Loucy (cell line): ENCODE results near the gene DUSP16.
A peak's percentile ranks its signal among the peaks of the same experiment; 100 is the strongest.
"Not testable (repeated sequence)": the region's sequence is repeated elsewhere in the genome, so short reads cannot be mapped to it uniquely, and the experiment has no call there.

Source experiments
- H2AFZ ChIP-seq: fragments of 200-600 bp; sonication (generic); 2 replicates; pipeline ENCODE4 v1.6.0; 2016; ENCODE audit warnings: antibody characterized with exemption, mild to moderate bottlenecking, low read length, moderate library complexity
- H3F3A ChIP-seq: fragments of 200-600 bp; 2 replicates; pipeline ENCODE4 v1.6.0; 2016; ENCODE audit warnings: antibody characterized with exemption, low read depth, mild to moderate bottlenecking
- H3K27me3 ChIP-seq: fragments of 200-600 bp; sonication (generic); 2 replicates; pipeline ENCODE4 v1.6.1; 2014; ENCODE audit warnings: low read length, mild to moderate bottlenecking; ENCODE audit not compliant: insufficient read depth, poor library complexity, severe bottlenecking
- H3K36me3 ChIP-seq: fragments of 200-600 bp; sonication (generic); 2 replicates; pipeline ENCODE4 v1.6.1; 2016; ENCODE audit warnings: low read length; ENCODE audit not compliant: insufficient read depth
- H3K4me1 ChIP-seq: fragments of 200-600 bp; sonication (generic); 2 replicates; pipeline ENCODE4 v1.5.1; 2014; ENCODE audit warnings: low read length, mild to moderate bottlenecking; ENCODE audit not compliant: insufficient read depth, poor library complexity, severe bottlenecking
- H3K4me2 ChIP-seq: fragments of 200-600 bp; sonication (generic); 2 replicates; pipeline ENCODE4 v1.6.0; 2014; ENCODE audit warnings: antibody characterized with exemption, low read length, low read depth, mild to moderate bottlenecking; ENCODE audit not compliant: poor library complexity, severe bottlenecking
- H3K4me3 ChIP-seq: fragments of 200-600 bp; sonication (generic); 2 replicates; pipeline ENCODE4 v1.5.1; 2014; ENCODE audit warnings: low read length, mild to moderate bottlenecking, mixed read lengths; ENCODE audit not compliant: poor library complexity, severe bottlenecking
- H3K79me2 ChIP-seq: fragments of 200-600 bp; sonication (generic); 2 replicates; pipeline ENCODE4 v1.6.1; 2014; ENCODE audit warnings: low read length; ENCODE audit not compliant: insufficient read depth
- H3K9ac ChIP-seq: fragments of 200-600 bp; sonication (generic); 2 replicates; pipeline ENCODE4 v1.6.0; 2014; ENCODE audit warnings: mild to moderate bottlenecking, low read depth, low read length, moderate library complexity; ENCODE audit not compliant: poor library complexity, severe bottlenecking
- H3K9me2 ChIP-seq: fragments of 200-600 bp; sonication (generic); replicated peaks from 2 replicates; pipeline ENCODE4 v1.6.1; 2016; ENCODE audit warnings: low read depth, low read length, mixed read lengths
- H3K9me3 ChIP-seq: fragments of 200-600 bp; sonication (generic); 2 replicates; pipeline ENCODE4 v1.6.1; 2014; ENCODE audit warnings: mild to moderate bottlenecking, antibody characterized with exemption, low read length, low read depth; ENCODE audit not compliant: insufficient read depth
- H4K20me1 ChIP-seq: fragments of 200-600 bp; sonication (generic); 2 replicates; pipeline ENCODE4 v1.6.0; 2014; ENCODE audit warnings: antibody characterized with exemption, low read length, mild to moderate bottlenecking; ENCODE audit not compliant: insufficient read depth, poor library complexity, severe bottlenecking
- EZH2phosphoT487 ChIP-seq: fragments of 200-600 bp; IDR thresholded peaks from 2 replicates; pipeline ENCODE4 v1.6.1; 2018; ENCODE audit warnings: antibody characterized with exemption, mild to moderate bottlenecking, moderate library complexity, borderline replicate concordance
- TF ChIP-seq, protein P1 (sequence below): fragments of 200-600 bp; sonication (generic); conservative IDR thresholded peaks from 2 replicates; pipeline ENCODE4 v1.5.1; 2014; ENCODE audit warnings: mild to moderate bottlenecking, antibody characterized with exemption, low read length

DUSP16 gene

GRCh38 chr12:12572659-12573058, 10.0 kb upstream of the DUSP16 start:
- H3K4me2 ChIP-seq = no peak overlapping the region
- no peaks in the 10 kb centered on the region for H4K20me1 ChIP-seq
- H3K4me3 ChIP-seq = no peak overlapping the region
- H3K27me3 ChIP-seq = no peaks in the 10 kb centered on the region
- H3K9me3 ChIP-seq = no peaks in the 10 kb centered on the region
- TF ChIP-seq, protein P1, sequence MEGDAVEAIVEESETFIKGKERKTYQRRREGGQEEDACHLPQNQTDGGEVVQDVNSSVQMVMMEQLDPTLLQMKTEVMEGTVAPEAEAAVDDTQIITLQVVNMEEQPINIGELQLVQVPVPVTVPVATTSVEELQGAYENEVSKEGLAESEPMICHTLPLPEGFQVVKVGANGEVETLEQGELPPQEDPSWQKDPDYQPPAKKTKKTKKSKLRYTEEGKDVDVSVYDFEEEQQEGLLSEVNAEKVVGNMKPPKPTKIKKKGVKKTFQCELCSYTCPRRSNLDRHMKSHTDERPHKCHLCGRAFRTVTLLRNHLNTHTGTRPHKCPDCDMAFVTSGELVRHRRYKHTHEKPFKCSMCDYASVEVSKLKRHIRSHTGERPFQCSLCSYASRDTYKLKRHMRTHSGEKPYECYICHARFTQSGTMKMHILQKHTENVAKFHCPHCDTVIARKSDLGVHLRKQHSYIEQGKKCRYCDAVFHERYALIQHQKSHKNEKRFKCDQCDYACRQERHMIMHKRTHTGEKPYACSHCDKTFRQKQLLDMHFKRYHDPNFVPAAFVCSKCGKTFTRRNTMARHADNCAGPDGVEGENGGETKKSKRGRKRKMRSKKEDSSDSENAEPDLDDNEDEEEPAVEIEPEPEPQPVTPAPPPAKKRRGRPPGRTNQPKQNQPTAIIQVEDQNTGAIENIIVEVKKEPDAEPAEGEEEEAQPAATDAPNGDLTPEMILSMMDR = no peak
- TF ChIP-seq EZH2phosphoT487 = no peak
- no peaks in the 10 kb centered on the region for H3F3A ChIP-seq
- H3K36me3 ChIP-seq = no peaks in the 10 kb centered on the region
- H3K79me2 ChIP-seq = no peaks in the 10 kb centered on the region
- H2AFZ ChIP-seq = no peak overlapping the region
- no peak overlapping the region for H3K9ac ChIP-seq
- H3K4me1 ChIP-seq = no peaks in the 10 kb centered on the region
- H3K9me2 ChIP-seq = no peaks in the 10 kb centered on the region

DNA sequence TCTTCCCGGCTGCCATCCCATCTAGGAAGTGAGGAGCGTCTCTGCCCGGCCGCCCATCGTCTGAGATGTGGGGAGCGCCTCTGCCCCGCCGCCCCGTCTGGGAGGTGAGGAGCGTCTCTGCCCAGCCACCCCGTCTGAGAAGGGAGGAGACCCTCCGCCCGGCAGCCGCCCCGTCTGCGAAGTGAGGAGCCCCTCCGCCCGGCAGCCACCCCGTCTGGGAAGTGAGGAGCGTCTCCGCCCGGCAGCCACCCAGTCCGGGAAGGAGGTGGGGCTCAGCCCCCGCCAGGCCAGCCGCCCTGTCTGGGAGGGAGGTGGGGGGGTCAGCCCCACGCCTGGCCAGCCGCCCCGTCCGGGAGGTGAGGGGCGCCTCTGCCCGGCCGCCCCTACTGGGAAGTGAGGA, 3.3 kb upstream of the DUSP16 start:
- H3K4me2 ChIP-seq, H2AFZ ChIP-seq, H3K4me1 ChIP-seq: not testable (repeated sequence)

GRCh38 chr12:12564911-12565310, 2.2 kb upstream of the DUSP16 start:
- Histone ChIP-seq H3K27me3 (no peaks in the 10 kb centered on the region), H3K4me3 (no peak overlapping the region), H3K36me3 (no peaks in the 10 kb centered on the region), H3K4me1 (peaks cover 9% of the 10 kb centered on the region), H4K20me1 (no peaks in the 10 kb centered on the region), H3K79me2 (no peaks in the 10 kb centered on the region), H2AFZ (no peak overlapping the region), H3K9me2 (no peaks in the 10 kb centered on the region), H3K9ac (no peak overlapping the region), H3K4me2 (no peak overlapping the region), H3F3A (peaks cover 10% of the 10 kb centered on the region; the same call in 1 of the 2 replicates), H3K9me3 (no peaks in the 10 kb centered on the region)
- TF ChIP-seq, protein P1 = no peak
- TF ChIP-seq EZH2phosphoT487 = no peak

More for the DNA sequence above, 3.3 kb upstream of the DUSP16 start:
- H3F3A ChIP-seq = peaks cover 10% of the 10 kb centered on the region; the same call in 1 of the 2 replicates
- H3K9me3 ChIP-seq, H3K4me3 ChIP-seq, H3K27me3 ChIP-seq, H3K36me3 ChIP-seq, H4K20me1 ChIP-seq, H3K79me2 ChIP-seq, H3K9me2 ChIP-seq, H3K9ac ChIP-seq: not testable (repeated sequence)

DNA sequence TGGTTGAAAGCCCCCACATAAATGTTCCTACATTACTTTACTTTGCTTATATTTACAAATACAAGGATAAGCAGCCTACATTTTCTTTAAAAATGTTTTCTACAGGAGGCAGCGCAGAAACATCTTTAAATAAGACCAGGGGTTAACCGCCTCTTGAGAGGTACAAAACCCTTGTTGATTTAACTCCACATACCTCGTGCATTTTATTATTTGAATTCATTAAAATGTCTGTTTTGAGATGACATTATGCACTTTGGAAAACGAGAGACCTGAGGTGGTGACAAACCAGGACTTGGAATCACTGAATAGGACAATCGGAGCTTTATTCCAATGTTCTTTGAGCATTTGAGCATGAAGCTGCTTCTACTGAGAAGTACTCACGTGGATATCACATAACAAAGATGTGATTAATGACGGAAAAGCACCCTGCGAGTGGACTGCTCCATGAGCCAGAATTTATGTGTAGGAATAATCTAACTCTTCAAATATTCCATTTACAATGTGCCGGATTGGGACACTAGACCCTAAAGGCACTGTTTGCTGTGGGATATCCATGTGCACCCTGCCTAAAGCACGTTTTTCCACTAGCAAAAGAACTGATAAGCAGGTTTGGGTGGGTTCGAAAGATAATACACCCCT, 746 bp upstream of the DUSP16 start:
- H3K79me2 ChIP-seq = no peaks in the 10 kb centered on the region
- H3K36me3 ChIP-seq = no peaks in the 10 kb centered on the region
- peak overlapping the region; percentile 74 for H3K4me2 ChIP-seq
- H3K4me1 ChIP-seq = peaks cover 9% of the 10 kb centered on the region
- no peak for TF ChIP-seq EZH2phosphoT487
- TF ChIP-seq, protein P1 = no peak
- H3K4me3 ChIP-seq = peak overlapping the region; percentile 75
- no peaks in the 10 kb centered on the region for H3K9me3 ChIP-seq
- H4K20me1 ChIP-seq = no peaks in the 10 kb centered on the region
- H3K9me2 ChIP-seq = no peaks in the 10 kb centered on the region
- peak overlapping the region; percentile 83; the same call in 1 of the 2 replicates for H2AFZ ChIP-seq
- H3K27me3 ChIP-seq = no peaks in the 10 kb centered on the region
- peaks cover 10% of the 10 kb centered on the region; the same call in 1 of the 2 replicates for H3F3A ChIP-seq
- H3K9ac ChIP-seq = no peak overlapping the region
